WTC11 (cell line): ENCODE results near the gene GNA12. TPM values are rescaled to one million over a fixed set of nuclear protein-coding genes. Genes with fewer than 3 reads are reported as not detected.
A peak's percentile ranks its signal among the peaks of the same experiment; 100 is the strongest.

Experiments used
- ATAC-seq: fragments of 200-7000 bp; cut with Tn5 transposase; 2 replicates; pipeline ENCODE4 v1.10.0; 2021; ENCODE audit warnings: mild to moderate bottlenecking, moderate library complexity
- CTCF ChIA-PET: fragments of 300-600 bp; sonication (Branson Sonifier 250); formaldehyde crosslinking; loops from one replicate; lab custom pipeline; 2021; ENCODE audit warnings: antibody characterized with exemption; lab: Charles Lee
- POLR2A ChIA-PET: fragments of 350-600 bp; sonication (Branson Sonifier 250); formaldehyde crosslinking; loops from one replicate; lab custom pipeline; 2021; ENCODE audit warnings: antibody characterized with exemption; lab: Charles Lee
- DNase-seq: peaks from one replicate; pipeline ENCODE4 v3.0.0; 2021; ENCODE audit warnings: low spot score
- H3K27ac Mint-ChIP-seq: 2 replicates; pipeline ENCODE4 v1.8.0; 2021; ENCODE audit warnings: mixed read lengths
- H3K27me3 Mint-ChIP-seq: 2 replicates; pipeline ENCODE4 v1.8.0; 2021; ENCODE audit warnings: low read depth, mild to moderate bottlenecking, moderate library complexity, mixed read lengths
- H3K36me3 Mint-ChIP-seq: 2 replicates; pipeline ENCODE4 v1.8.0; 2021; ENCODE audit warnings: mixed read lengths
- H3K4me1 Mint-ChIP-seq: 2 replicates; pipeline ENCODE4 v1.8.0; 2022; ENCODE audit warnings: mixed read lengths
- H3K4me3 Mint-ChIP-seq: 2 replicates; pipeline ENCODE4 v1.8.0; 2021; ENCODE audit warnings: mild to moderate bottlenecking, moderate library complexity, mixed read lengths
- H3K9me3 Mint-ChIP-seq: 2 replicates; pipeline ENCODE4 v1.8.0; 2021; ENCODE audit warnings: mixed read lengths
- ETV6 ChIP-seq: sonication (generic); formaldehyde crosslinking; IDR thresholded peaks from 2 replicates; pipeline ENCODE4 v1.8.1; 2022; ENCODE audit warnings: mild to moderate bottlenecking, missing genetic modification reagents
- FOXJ3 ChIP-seq: sonication (generic); formaldehyde crosslinking; IDR thresholded peaks from 2 replicates; pipeline ENCODE4 v1.9.0; 2021; ENCODE audit warnings: missing genetic modification reagents, mild to moderate bottlenecking, borderline replicate concordance
- GABPB1 ChIP-seq: sonication (generic); formaldehyde crosslinking; IDR thresholded peaks from 2 replicates; pipeline ENCODE4 v1.8.1; 2023; ENCODE audit warnings: mild to moderate bottlenecking, missing genetic modification reagents
- NR2C2 ChIP-seq: sonication (generic); formaldehyde crosslinking; IDR thresholded peaks from 2 replicates; pipeline ENCODE4 v1.8.0; 2022; ENCODE audit warnings: mild to moderate bottlenecking, missing genetic modification reagents
- OVOL2 ChIP-seq: fragments of 250-450 bp; sonication (Bioruptor Pico); IDR thresholded peaks from 2 replicates; pipeline ENCODE4 v1.9.0; 2021; ENCODE audit warnings: mild to moderate bottlenecking, borderline replicate concordance
- ZNF396 ChIP-seq: fragments of 250-450 bp; sonication (Bioruptor Pico); IDR thresholded peaks from 2 replicates; pipeline ENCODE4 v1.8.0; 2021; ENCODE audit warnings: mild to moderate bottlenecking, moderate library complexity, borderline replicate concordance
- ZNF671 ChIP-seq: fragments of 250-450 bp; sonication (Bioruptor Pico); IDR thresholded peaks from 2 replicates; pipeline ENCODE4 v1.8.0; 2021; ENCODE audit warnings: mild to moderate bottlenecking
- total RNA-seq: library from RNA; stranded (reverse); gene quantifications from 3 replicates; pipeline ENCODE4 v1.2.3, GENCODE V29; 2021
- TF ChIP-seq, protein P1 (sequence below): sonication (generic); formaldehyde crosslinking; IDR thresholded peaks from 2 replicates; pipeline ENCODE4 v1.8.1; 2022; ENCODE audit warnings: missing genetic modification reagents, borderline replicate concordance
- TF ChIP-seq, protein P2 (sequence below): sonication (generic); formaldehyde crosslinking; IDR thresholded peaks from 2 replicates; pipeline ENCODE4 v1.8.0; 2023; ENCODE audit warnings: missing genetic modification reagents, mild to moderate bottlenecking, borderline replicate concordance
- TF ChIP-seq, protein P3 (sequence below): sonication (generic); formaldehyde crosslinking; IDR thresholded peaks from 2 replicates; pipeline ENCODE4 v1.8.0; 2022; ENCODE audit warnings: mild to moderate bottlenecking, missing genetic modification reagents
- TF ChIP-seq, protein P4 (sequence below): fragments of 250-450 bp; sonication (Bioruptor Pico); conservative IDR thresholded peaks from 2 replicates; pipeline ENCODE4 v1.9.0; 2021; ENCODE audit warnings: mild to moderate bottlenecking
- TF ChIP-seq, protein P5 (sequence below): fragments of 250-450 bp; sonication (Bioruptor Pico); IDR thresholded peaks from 2 replicates; pipeline ENCODE4 v1.9.0; 2021; ENCODE audit warnings: mild to moderate bottlenecking
- TF ChIP-seq, protein P6 (sequence below): fragments of 250-450 bp; sonication (Bioruptor Pico); IDR thresholded peaks from 2 replicates; pipeline ENCODE4 v1.8.0; 2021; ENCODE audit warnings: mild to moderate bottlenecking
- TF ChIP-seq, protein P7 (sequence below): fragments of 200-600 bp; IDR thresholded peaks from 2 replicates; pipeline ENCODE4 v1.8.0; 2022; ENCODE audit warnings: antibody characterized with exemption
- TF ChIP-seq, protein P8 (sequence below): fragments of 250-450 bp; sonication (Bioruptor Pico); IDR thresholded peaks from 2 replicates; pipeline ENCODE4 v1.9.0; 2021; ENCODE audit warnings: moderate library complexity, mild to moderate bottlenecking, inconsistent platforms, borderline replicate concordance
- TF ChIP-seq, protein P9 (sequence below): fragments of 250-450 bp; sonication (Bioruptor Pico); IDR thresholded peaks from 2 replicates; pipeline ENCODE4 v1.9.0; 2021; ENCODE audit warnings: mild to moderate bottlenecking, borderline replicate concordance

Gene GNA12
- total RNA-seq, 1 experiment from 2014 or later = 99.6 TPM

DNA sequence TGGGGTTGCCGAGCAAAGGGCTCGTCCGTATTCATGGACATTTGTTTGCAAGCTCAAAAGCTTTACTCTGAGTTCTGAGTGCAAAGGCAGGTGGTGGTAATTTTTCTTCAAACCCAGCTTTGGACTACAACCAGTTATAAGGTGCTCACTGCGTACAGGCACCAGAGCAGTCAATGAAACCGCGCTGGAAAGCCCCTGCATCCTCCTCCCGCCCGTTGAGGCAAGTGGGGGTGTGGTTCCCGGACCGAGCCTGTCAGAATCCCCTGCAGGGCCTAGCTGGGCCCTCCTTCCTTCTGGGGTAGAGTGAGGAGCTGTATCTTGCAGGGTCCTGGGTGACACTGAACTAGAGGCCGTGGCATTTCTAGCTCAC is 133.8 kb downstream of the GNA12 start (continued):
- TF ChIP-seq, protein P1, sequence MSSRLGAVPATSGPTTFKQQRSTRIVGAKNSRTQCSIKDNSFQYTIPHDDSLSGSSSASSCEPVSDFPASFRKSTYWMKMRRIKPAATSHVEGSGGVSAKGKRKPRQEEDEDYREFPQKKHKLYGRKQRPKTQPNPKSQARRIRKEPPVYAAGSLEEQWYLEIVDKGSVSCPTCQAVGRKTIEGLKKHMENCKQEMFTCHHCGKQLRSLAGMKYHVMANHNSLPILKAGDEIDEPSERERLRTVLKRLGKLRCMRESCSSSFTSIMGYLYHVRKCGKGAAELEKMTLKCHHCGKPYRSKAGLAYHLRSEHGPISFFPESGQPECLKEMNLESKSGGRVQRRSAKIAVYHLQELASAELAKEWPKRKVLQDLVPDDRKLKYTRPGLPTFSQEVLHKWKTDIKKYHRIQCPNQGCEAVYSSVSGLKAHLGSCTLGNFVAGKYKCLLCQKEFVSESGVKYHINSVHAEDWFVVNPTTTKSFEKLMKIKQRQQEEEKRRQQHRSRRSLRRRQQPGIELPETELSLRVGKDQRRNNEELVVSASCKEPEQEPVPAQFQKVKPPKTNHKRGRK (CRISPR knock-in tag) = no peak
- TF ChIP-seq, protein P2, sequence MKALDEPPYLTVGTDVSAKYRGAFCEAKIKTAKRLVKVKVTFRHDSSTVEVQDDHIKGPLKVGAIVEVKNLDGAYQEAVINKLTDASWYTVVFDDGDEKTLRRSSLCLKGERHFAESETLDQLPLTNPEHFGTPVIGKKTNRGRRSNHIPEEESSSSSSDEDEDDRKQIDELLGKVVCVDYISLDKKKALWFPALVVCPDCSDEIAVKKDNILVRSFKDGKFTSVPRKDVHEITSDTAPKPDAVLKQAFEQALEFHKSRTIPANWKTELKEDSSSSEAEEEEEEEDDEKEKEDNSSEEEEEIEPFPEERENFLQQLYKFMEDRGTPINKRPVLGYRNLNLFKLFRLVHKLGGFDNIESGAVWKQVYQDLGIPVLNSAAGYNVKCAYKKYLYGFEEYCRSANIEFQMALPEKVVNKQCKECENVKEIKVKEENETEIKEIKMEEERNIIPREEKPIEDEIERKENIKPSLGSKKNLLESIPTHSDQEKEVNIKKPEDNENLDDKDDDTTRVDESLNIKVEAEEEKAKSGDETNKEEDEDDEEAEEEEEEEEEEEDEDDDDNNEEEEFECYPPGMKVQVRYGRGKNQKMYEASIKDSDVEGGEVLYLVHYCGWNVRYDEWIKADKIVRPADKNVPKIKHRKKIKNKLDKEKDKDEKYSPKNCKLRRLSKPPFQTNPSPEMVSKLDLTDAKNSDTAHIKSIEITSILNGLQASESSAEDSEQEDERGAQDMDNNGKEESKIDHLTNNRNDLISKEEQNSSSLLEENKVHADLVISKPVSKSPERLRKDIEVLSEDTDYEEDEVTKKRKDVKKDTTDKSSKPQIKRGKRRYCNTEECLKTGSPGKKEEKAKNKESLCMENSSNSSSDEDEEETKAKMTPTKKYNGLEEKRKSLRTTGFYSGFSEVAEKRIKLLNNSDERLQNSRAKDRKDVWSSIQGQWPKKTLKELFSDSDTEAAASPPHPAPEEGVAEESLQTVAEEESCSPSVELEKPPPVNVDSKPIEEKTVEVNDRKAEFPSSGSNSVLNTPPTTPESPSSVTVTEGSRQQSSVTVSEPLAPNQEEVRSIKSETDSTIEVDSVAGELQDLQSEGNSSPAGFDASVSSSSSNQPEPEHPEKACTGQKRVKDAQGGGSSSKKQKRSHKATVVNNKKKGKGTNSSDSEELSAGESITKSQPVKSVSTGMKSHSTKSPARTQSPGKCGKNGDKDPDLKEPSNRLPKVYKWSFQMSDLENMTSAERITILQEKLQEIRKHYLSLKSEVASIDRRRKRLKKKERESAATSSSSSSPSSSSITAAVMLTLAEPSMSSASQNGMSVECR (CRISPR knock-in tag) = no peak
- no peak for TF ChIP-seq GABPB1 (CRISPR knock-in tag)
- TF ChIP-seq, protein P3, sequence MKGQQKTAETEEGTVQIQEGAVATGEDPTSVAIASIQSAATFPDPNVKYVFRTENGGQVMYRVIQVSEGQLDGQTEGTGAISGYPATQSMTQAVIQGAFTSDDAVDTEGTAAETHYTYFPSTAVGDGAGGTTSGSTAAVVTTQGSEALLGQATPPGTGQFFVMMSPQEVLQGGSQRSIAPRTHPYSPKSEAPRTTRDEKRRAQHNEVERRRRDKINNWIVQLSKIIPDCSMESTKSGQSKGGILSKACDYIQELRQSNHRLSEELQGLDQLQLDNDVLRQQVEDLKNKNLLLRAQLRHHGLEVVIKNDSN (CRISPR knock-in tag) = no peak

DNA sequence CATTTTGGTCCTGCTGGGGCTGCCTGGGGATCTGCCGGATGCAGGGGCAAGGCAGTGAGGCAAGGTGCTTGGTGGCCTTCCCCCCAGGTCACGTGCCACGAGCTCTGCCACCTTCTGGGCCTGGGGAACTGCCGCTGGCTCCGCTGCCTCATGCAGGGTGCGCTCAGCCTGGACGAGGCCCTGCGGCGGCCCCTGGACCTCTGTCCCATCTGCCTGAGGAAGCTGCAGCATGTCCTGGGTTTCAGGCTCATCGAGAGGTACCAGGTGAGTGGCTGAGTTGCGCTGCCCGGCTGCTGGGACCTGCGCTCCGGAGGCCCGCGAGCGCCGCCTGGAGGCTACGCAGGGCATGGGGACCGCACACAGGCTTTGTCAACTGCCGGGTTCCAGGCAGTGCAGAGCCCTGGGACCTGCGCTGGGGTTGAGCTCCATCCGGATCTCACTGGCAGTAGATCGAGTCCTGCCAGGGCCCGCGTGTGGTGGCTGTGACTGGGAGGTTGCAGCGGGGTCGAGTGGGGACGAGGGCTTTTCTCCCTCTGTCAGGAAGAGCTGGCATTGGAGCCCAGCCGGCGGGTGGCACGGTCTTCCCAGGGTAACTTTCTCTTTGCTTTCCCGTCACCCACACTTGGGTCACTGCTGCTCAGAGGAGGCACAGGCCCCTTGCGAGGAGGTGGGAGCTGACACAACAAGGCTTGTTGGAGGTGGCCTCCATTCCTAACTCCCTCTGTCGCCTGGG is 134.4 kb downstream of the GNA12 start:
- H3K4me3 Mint-ChIP-seq = no peak overlapping the region
- ChIA-PET CTCF (interaction anchor here (0.5 to 8.9 kb wide), 79 partner anchors 9 to 778 kb away, joined by 3 to 102 read pairs (median 5); partner anchors contain the start of genes AMZ1, BRAT1 and IQCE), POLR2A (interaction anchor here (0.5 to 1.6 kb wide), 5 partner anchors 10 to 448 kb away, joined by 3 to 4 read pairs (median 4); no protein-coding TSS in a partner anchor)
- ATAC-seq (peak; percentile 94), DNase-seq (peak; percentile 91)
- H3K27me3 Mint-ChIP-seq = no peaks in the 10 kb centered on the region
- H3K9me3 Mint-ChIP-seq = no peaks in the 10 kb centered on the region
- peaks cover 8% of the 10 kb centered on the region for H3K4me1 Mint-ChIP-seq
- peaks cover 11% of the 10 kb centered on the region; the same call in 1 of the 2 replicates for H3K36me3 Mint-ChIP-seq
- no peak overlapping the region for H3K27ac Mint-ChIP-seq
- TF ChIP-seq ETV6 (no peak; the same call in 1 of the 2 replicates), ZNF671 (CRISPR knock-in tag) (no peak), NR2C2 (CRISPR knock-in tag) (no peak), OVOL2 (CRISPR knock-in tag) (no peak), ZNF396 (no peak), FOXJ3 (CRISPR knock-in tag) (no peak)
- TF ChIP-seq, protein P4, sequence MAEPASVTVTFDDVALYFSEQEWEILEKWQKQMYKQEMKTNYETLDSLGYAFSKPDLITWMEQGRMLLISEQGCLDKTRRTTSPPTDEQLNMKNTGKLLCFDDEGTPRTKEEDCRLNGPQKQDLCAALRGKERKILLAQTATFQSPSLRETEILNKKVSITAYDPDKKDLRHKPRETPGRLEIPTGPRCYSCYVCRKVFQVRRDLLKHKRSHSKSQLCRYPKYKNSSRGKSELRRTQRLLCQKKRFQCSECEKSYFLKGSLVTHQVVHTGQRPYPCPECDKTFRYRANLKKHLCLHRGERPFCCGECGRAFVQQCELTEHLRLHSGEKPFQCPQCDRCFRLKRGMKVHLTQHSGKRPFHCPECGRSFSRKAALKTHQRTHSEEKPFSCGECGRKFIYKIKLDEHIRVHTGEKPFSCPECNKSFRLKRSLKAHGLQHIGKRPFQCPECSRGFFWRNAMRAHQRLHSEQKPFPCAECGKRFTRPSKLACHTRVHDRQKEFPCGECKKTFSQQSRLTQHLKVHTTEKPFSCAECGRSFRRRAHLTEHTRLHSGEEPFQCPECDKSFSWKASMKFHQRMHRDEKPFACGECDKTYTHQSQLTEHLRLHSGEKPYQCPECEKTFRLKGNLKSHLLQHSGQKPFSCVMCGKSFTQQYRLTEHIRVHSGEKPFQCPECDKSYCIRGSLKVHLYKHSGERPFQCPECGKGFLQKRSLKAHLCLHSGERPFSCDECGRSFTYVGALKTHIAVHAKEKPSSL (CRISPR knock-in tag) = no peak
- TF ChIP-seq, protein P5, sequence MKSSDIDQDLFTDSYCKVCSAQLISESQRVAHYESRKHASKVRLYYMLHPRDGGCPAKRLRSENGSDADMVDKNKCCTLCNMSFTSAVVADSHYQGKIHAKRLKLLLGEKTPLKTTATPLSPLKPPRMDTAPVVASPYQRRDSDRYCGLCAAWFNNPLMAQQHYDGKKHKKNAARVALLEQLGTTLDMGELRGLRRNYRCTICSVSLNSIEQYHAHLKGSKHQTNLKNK (CRISPR knock-in tag) = no peak
- TF ChIP-seq, protein P6, sequence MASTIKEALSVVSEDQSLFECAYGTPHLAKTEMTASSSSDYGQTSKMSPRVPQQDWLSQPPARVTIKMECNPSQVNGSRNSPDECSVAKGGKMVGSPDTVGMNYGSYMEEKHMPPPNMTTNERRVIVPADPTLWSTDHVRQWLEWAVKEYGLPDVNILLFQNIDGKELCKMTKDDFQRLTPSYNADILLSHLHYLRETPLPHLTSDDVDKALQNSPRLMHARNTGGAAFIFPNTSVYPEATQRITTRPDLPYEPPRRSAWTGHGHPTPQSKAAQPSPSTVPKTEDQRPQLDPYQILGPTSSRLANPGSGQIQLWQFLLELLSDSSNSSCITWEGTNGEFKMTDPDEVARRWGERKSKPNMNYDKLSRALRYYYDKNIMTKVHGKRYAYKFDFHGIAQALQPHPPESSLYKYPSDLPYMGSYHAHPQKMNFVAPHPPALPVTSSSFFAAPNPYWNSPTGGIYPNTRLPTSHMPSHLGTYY (CRISPR knock-in tag) = no peak
- TF ChIP-seq, protein P7, sequence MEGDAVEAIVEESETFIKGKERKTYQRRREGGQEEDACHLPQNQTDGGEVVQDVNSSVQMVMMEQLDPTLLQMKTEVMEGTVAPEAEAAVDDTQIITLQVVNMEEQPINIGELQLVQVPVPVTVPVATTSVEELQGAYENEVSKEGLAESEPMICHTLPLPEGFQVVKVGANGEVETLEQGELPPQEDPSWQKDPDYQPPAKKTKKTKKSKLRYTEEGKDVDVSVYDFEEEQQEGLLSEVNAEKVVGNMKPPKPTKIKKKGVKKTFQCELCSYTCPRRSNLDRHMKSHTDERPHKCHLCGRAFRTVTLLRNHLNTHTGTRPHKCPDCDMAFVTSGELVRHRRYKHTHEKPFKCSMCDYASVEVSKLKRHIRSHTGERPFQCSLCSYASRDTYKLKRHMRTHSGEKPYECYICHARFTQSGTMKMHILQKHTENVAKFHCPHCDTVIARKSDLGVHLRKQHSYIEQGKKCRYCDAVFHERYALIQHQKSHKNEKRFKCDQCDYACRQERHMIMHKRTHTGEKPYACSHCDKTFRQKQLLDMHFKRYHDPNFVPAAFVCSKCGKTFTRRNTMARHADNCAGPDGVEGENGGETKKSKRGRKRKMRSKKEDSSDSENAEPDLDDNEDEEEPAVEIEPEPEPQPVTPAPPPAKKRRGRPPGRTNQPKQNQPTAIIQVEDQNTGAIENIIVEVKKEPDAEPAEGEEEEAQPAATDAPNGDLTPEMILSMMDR = peak; percentile 93
- TF ChIP-seq, protein P8, sequence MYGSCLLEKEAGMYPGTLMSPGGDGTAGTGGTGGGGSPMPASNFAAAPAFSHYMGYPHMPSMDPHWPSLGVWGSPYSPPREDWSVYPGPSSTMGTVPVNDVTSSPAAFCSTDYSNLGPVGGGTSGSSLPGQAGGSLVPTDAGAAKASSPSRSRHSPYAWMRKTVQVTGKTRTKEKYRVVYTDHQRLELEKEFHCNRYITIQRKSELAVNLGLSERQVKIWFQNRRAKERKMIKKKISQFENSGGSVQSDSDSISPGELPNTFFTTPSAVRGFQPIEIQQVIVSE (CRISPR knock-in tag) = no peak
- TF ChIP-seq, protein P9, sequence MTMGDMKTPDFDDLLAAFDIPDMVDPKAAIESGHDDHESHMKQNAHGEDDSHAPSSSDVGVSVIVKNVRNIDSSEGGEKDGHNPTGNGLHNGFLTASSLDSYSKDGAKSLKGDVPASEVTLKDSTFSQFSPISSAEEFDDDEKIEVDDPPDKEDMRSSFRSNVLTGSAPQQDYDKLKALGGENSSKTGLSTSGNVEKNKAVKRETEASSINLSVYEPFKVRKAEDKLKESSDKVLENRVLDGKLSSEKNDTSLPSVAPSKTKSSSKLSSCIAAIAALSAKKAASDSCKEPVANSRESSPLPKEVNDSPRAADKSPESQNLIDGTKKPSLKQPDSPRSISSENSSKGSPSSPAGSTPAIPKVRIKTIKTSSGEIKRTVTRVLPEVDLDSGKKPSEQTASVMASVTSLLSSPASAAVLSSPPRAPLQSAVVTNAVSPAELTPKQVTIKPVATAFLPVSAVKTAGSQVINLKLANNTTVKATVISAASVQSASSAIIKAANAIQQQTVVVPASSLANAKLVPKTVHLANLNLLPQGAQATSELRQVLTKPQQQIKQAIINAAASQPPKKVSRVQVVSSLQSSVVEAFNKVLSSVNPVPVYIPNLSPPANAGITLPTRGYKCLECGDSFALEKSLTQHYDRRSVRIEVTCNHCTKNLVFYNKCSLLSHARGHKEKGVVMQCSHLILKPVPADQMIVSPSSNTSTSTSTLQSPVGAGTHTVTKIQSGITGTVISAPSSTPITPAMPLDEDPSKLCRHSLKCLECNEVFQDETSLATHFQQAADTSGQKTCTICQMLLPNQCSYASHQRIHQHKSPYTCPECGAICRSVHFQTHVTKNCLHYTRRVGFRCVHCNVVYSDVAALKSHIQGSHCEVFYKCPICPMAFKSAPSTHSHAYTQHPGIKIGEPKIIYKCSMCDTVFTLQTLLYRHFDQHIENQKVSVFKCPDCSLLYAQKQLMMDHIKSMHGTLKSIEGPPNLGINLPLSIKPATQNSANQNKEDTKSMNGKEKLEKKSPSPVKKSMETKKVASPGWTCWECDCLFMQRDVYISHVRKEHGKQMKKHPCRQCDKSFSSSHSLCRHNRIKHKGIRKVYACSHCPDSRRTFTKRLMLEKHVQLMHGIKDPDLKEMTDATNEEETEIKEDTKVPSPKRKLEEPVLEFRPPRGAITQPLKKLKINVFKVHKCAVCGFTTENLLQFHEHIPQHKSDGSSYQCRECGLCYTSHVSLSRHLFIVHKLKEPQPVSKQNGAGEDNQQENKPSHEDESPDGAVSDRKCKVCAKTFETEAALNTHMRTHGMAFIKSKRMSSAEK = no peak
